ENCODE results near the gene CYB561A3.
"Not testable (repeated sequence)": the region's sequence is repeated elsewhere in the genome, so short reads cannot be mapped to it uniquely, and the experiment has no call there.

Gene CYB561A3, protein sequence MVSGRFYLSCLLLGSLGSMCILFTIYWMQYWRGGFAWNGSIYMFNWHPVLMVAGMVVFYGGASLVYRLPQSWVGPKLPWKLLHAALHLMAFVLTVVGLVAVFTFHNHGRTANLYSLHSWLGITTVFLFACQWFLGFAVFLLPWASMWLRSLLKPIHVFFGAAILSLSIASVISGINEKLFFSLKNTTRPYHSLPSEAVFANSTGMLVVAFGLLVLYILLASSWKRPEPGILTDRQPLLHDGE

DNA sequence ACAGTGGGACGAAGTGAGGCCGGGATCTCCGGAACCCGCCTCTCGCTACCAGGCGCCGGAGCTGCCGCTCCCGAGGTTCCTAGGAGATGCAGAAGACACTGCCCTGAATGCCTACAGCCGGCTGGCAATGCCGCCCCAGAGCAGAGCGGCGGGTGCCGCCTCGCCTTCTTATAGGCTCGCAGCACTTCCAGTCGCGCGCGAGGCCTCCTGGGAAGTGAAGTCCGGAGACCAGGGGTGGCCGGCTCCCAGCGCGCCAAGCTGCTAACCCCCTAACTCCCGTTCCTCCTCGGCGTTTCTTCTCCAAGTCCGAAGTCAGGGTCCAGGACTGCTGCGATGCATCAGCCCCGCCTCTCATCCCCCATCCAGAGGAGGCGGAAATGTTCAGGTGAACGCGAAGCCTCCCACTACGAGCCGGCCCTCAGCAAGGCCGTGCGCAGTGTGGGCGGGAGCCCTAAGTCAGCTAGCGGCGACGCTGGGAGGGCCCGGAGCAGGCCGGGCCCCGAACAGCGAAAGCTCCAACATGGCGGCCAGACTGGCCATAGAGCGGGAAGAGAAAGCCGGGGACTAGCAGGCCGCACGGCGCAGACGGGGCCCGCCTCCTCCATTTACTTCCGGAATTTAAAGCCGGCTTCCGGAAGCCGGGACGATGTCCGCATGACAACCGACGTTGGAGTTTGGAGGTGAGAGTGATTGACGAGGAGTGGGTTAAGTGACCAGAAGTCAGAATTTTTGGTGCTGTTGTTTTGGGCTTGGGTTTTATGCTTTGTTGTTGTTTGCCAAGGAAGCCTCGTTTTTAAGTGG, at the start of gene CYB561A3, which contains the start of gene TMEM138:
Gene CYB561A3, minus strand, starts transcription at position 142 of the 801 bp plus-strand sequence. CDS start 5,169 bp downstream, outside the sequence.
Gene TMEM138, plus strand, starts transcription at position 634 of the 801 bp plus-strand sequence. CDS start 2,017 bp downstream, outside the sequence.
- peak; percentile 90 for DNase-seq

DNA sequence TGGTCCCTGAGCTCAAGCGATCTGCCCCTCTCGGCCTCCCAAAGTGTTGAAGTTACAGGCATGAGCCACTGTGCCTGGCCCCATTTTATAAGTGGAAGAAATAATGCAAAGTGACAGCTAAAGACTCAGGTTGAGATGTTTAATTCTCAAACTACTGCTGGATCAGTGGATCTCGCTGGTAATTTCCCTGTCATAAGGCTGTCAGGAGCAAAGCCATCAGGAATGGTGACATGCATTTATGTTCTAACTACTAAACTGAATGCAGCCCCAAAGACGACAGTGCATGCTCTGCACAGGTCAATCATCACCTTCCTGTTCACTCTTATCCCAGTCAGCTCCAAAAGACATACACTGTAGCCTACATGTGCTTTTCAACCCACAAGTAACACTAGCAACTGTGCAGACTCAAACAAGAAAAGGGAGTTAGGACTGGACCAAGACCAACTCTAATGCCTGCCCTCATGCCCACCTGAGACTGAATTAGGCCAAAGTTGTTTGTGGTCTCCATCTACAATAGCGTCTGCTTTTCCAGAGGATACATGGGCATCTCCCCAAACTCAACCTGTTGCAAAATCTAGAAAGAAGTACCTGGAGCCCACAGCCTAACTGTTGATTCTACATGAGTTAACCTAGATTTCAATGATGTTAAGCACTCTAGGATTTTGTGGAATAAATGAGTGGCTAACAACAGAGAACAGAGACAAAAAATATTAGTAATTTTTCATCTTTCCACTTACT, 45.5 kb upstream of the CYB561A3 start:
- no peak for DNase-seq

DNA sequence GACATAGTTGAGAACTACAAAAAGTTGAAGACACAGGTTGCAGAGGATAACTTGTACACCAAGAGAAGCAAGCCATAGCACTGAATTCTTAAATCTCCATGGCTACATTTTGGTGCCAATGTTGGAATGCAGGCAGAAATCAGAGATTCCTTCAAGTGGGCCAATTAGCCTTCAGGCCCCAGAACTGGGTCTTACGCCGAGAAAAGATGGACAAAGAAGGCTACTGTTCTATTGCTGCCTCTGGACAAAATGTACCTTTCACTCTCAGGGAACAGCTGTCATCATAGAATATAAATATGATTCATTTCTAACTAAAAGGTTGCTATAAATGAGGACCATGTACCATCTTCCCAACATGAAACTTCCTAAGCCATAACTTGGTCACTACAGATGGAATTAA, 44.4 kb upstream of the CYB561A3 start:
- DNase-seq = no peak

DNA sequence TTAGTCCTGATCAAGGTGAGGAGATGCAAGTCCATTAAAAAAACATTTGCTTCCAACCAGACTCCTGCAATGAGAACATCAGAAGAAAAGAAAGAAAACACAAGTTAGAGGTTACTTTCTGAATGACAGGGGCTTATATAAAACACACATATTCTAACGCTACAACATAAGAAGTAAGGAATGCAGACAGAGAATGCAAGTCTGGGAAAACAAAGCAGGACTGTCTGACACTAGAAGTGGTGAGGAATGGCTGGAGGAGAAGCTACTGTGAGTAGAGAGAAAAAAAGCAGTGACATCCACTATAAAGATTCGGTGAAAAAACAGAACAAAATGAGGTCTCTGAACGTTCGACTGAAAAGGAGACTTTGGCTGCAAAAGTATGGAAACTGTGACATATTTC, 43.0 kb upstream of the CYB561A3 start:
- DNase-seq = no peak

DNA sequence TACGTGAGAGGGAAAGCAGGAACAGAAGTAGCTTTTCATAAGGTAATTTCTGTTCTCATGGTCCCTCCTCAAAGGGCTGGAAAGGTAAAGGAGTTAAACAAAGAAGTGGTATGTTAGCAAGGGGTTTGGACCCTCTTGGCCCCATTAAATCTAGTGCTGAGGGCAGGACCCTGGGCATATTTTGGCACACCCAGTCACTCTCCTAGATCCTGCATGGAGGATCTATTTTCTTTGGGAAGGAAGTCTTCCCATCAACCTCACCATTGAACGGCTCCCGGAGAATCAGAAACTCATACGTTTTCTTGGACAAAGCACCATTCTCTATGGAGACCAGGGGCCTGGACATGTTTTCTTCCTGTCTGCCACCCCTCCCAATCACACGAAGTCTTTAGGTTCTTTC, 42.4 kb upstream of the CYB561A3 start:
- no peak for DNase-seq

DNA sequence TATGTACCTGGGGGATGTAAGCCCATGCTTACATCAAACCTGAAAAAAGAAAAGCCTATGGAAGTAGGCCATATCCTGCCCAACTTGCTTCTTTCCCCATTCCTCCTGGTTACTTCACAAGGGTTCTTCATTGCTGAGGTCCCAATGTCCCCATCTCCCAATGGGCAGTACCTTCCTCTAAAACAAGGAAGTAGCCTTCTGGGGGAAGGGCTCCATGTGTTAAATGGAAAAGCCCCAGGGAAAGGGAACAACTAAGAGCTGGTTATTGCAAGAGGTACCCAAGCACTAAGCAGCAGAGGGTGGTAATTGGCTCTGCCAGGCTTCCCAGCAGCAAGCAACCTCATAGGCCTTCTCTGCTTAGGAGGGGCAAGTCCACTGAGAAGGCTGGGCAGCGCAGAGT, 42.0 kb upstream of the CYB561A3 start:
- no peak for DNase-seq

DNA sequence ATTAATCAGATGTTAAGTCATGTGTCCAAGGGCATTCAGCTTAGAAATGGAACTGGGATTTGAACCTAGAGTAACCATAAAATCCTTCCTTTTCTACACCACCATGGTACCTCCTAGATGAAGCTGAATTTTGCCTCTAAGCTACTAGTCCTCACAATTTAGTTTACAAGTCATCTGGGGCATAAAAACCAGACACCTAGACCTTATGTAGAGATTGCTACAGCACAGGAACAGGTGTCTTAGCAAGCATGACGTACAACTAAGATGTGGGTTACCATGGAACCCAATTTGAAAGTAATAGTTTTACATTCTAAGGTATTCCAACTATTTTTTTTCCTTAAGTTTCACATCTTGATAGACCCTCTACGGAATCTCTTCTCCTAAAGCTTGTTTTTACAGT, 39.9 kb upstream of the CYB561A3 start:
- no peak for DNase-seq

DNA sequence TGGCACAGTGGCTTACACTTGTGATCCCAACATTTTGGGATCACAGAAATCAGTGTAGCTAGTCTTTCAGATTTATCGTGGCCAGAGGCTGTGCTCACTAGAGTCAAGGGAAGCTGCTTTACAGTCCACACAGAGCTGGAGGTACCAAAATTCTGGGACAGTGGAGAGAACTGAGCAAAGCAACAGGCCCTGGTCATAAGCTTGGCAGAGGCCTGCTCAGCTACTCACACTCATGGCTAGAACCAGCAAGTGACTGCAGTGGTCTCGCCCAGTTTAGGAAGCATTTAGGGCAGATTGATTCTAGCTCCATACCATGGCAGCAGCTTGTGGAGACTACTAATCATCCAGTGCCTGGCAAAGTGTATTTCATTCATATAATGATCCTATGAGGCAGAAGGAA, 39.5 kb upstream of the CYB561A3 start:
- no peak for DNase-seq

DNA sequence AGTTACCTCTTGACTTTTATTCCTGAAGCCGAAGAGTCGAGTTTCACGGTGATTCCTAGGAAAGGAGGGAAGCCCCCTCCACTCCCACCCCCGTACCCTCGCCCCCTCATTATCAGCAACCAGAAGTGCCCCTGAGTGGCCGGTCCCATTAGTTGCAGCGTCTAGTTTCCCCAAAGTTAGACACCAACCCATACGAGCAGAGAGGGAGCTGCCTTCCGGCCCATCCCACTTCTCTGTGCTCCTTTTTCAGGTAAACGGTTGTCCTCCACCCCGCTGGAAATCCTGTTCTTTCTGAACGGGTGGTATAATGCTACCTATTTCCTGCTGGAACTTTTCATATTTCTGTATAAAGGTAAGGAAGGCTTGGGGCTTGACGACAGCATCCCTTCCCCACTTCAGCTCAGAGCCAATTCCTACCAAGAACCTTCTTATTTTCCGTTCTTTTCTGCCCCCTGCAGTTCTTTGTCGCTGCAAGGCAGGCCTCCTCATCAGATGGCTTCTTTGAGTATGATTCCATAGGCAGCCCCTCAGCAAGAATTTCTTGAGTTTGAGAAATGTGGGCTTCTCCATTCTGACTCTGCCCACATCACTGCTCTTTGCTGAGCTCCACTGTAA, 31.4 kb upstream of the CYB561A3 start:
- no peak for DNase-seq

DNA sequence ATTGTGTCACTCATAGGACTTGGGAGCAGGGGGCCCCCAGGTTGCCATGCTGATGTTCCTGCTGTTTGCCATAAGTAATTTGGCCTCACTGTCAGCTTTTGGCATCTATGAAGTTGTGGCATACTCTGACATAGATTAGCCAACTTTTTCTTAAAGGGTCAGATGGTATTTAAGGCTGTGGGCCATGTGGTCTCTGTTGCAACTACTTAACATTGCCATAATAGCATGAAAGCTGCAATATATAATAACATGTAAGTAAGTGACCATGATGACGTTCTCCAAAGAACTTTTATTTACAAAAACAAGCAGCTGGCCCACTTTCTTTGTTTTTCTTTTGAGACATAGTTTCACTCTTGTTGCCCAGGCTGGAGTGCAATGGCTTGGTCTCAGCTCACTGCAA, 28.5 kb upstream of the CYB561A3 start:
- DNase-seq = no peak

DNA sequence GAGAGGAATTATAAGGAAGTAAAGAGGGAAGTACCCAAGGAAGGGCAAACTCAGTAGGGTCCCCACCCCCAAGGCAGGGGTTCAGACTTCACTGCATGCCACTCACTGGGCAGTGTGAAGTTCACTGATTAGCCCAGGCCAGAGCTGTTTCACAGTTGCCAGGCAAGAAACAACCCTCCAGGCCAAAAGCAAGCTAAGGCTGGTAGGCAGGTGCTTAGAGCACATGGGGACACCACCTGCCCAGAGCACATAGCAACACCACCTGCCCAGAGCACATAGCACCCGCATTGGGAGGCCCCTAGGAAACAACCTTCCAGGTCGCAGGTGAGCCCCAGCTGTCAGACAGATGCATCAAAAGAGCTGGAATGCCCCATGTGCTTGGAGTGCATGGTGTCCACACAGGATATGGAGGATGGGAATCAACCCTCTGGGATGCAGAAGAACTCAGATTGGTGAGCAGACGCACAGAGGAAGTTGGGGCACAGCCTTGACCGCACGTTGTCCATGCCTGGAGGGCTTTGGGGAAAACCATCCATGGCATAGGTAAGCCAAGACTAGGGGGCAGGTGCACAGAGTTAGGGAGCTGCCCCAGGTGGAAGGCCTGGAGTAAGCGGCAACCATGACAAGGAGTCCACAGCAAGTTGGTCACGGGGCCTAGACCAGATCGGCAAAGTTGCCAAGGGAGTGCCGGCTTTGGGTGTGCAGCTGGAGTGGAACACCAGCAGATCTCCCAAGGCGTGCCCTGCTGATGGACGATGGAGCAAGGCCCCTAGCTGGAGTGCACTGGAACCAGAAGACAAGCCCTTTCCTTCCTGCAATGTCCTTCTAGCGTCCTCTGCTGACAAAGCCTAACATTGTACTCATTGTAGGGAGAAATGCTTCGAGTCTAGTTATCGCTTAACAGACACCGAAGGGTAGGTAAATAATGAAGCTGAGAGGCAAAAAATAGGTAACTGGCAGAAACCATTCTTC, 22.9 kb upstream of the CYB561A3 start:
- no peak for DNase-seq

DNA sequence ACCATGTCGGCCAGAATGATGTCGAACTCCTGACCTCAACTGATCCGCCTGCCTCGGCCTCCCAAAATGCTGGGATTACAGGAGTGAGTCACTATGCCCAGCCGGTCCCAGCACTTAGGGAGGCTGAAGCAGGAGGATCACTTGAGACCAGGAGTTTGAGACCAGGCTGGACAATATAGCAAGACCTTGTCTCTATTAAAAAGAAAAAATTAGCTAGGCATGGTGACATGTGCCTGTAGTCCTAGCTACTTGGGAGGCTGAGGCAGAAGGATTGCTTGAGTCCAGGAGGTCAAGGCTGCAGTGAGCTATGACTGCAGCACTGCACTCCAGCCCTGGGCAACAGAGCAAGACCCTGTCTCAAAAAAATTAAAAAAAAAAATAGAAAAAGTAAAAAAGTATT, 22.2 kb upstream of the CYB561A3 start:
- DNase-seq = not testable (repeated sequence)

DNA sequence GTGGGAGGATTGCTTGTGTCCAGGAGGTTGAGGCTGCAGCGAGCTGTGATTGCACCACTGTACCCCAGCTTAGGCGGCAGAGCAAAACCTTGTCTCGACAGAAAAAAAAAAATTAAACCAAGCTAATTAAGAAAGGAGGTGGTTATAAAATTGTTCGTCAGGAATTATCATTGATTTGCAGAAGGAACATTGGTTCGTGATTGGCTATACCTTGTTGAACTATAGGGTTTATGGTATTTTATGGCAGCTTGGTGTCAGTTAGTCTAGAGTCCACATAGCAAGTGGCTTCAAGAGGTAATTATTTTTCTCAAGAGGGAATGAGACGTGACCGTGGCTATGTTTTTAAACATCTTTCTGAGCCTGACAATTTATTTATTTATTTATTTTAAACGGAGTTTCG, 19.2 kb upstream of the CYB561A3 start:
- DNase-seq = no peak

DNA sequence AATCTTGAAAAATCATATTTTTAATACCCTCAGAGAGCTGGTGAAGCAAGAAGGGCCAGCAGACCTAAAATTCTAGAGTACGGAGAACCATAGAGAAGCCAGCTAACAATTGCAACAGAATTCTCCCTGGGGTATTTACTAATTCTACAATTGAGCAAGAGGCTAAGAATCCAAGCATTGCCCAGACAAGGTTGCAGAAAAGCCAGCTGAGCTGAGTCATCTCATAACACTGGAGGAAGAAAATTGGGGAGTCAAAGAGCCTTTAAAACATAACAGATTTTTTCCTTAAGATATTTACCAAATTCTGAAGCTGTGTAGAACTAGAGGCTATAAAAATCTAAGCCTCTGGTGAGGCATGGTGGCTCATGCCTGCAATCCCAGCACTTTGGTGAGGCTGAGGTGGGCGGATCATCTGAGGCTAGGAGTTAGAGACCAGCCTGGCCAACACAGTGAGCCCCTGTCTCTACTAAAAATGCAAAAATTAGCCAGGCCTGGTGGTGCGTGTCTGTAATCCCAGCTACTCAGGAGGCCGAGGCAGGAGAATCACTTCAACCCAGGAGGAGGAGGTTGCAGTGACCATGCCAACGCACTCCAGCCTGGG, 17.1 kb upstream of the CYB561A3 start:
- no peak for DNase-seq

DNA sequence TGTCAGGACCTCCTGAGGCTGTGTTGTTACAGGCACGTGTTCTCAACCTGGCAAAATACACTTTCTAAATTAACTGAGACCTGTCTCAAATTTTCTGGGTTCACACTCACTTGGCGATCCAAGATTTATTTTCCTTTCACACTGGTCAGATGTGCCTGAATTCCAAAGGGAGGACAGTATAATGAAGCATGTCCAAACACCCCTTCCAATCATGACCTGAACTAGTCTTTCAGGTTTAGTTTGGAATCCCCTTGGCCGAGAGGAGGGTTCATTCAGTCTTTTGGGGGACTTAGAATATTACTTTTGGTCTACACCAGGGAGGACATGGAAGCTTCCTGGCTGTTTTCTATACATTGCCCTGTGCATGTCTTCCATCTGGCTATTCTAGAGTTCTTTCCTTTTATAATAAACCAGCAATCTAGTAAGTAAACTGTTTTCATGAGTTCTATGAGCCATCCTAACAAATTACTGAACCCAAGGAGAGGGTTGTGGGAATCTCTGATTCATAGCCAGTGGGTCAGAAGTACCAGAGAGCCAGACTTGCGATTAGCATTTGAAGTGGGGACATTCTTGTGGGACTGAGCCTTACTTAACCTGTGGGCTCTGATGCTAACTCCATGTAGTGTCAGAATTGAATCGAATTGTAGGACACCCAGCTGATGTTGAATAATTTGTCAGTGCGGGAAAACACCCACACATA, 15.9 kb upstream of the CYB561A3 start:
- no peak for DNase-seq

DNA sequence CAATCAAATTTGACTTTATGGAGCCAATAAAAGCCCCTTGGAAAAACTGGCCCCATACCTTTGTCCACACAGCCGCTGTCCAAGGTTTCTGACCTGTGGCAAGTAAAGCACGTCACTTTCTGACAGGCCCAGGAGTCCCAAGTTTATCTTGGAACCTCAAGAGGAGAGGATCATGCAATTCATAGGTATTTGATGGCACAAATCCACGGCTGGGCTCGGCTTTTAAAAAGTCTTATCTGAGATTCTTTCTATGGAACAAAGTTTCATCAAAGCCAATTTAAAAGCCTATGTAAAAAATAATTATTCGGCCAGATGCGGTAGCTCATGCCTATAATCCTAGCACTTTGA, 14.1 kb upstream of the CYB561A3 start:
- DNase-seq = no peak

DNA sequence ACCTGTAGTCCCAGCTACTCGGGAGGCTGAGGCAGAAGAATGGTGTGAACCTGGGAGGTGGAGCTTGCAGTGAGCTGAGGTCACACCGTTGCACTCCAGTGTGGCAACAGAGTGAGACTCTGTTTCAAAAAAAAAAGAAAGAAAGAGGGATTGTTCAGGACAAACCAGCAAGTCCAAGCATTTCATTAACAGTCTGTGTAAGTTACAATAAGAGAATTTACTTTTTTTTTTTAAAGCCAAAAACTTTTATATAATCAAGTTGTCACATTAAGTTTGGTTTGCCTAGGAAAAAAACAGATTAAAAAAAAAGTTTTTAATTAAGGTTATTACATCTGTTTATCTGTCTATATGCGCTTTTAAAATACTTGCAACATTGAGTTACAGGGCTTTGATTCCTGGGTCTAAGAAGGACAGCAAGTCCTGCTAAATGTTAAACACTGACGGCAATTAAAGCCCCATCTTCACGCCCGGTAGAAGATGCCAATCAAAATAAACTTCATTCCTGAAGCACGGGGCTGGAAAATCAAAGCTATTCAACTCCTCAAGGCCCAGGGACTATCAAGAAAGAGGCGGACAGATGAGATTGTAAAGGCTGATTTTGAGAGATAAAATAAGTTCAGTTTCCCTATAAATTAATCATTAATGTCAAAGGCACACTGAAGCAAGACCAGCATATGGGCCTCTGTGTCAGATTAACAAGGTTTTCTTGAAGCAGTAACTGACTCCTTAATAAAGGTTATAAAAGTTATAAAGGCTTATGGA, 11.2 kb upstream of the CYB561A3 start:
- no peak for DNase-seq

DNA sequence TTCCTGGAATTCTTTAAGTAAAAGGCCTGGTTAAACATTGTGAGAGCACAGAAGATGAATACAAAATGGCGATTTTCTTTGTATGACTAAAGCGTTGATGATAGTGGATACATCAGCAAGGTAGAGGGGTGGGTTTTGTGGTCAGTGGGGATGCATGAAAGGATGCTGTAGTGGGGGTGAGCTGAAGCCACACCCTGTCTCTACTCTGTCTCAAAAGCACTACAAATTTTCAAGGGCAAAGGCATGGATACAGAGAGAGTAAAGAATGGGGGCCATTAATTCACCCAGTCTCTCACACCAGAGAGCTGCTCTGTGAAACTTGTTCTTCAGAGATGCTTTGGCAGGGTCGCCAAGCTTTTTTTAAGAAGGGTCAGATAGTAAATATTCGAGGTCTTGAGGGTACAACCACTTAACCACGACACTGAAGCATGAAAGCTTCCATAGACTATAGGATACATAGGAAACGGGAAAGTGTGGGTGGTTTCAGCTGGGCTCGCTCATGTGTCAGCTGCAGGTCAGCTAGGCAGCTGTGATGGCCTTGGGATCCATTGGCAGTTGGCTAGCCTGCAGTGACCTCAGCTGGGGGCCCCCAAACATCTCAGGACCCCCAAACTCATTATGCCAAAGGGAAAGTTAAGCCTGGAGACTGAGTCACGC, 8.8 kb upstream of the CYB561A3 start:
- no peak for DNase-seq
